Mucosa of descending colon (tissue), 3 donors: ENCODE measurements around the gene QSOX2. TPM values are rescaled to one million over a fixed set of nuclear protein-coding genes. Genes with fewer than 3 reads are reported as not detected.

Experiments
- ATAC-seq: fragments of 200-7000 bp; cut with Tn5 transposase; one replicate; pipeline ENCODE4 v1.9.1; 2020; ENCODE audit warnings: mild to moderate bottlenecking, moderate library complexity
- DNase-seq, 3 donors: peaks; one replicate each; pipeline ENCODE4 v3.0.0-alpha.2; 2020
- H3K36me3 ChIP-seq: fragments of 200-600 bp; one replicate; pipeline ENCODE4 v1.8.0; 2021; ENCODE audit warnings: low read depth, mild to moderate bottlenecking
- H3K4me1 ChIP-seq: fragments of 200-600 bp; one replicate; pipeline ENCODE4 v1.8.0; 2021; ENCODE audit warnings: low read depth, mild to moderate bottlenecking
- H3K4me3 ChIP-seq: fragments of 200-600 bp; one replicate; pipeline ENCODE4 v1.8.0; 2021; ENCODE audit warnings: mild to moderate bottlenecking
- H3K9me3 ChIP-seq: fragments of 200-600 bp; one replicate; pipeline ENCODE4 v1.8.0; 2021; ENCODE audit warnings: mild to moderate bottlenecking
- intact Hi-C, 2 donors: fragments of 100-400 bp; cut with DNase I in 1 of 2; cut with micrococcal nuclease in 1 of 2; formaldehyde crosslinking; loops; one replicate each; pipeline versions ENCODE4 v1.11.0 to v1.11.1; 2022; cut with DNase I, micrococcal nuclease
- total RNA-seq, 3 donors: library from RNA; stranded (reverse); fragmentation: NEBNext Ultra II Directional in 2 of 3; extraction: Animal tissue kit (Norgen Biotek cat#: 25700) in 2 of 3; gene quantifications; one replicate each; pipeline versions ENCODE4 v1.2.1 to v1.2.4, GENCODE V29; 2021 to 2023
- TF ChIP-seq, protein P1 (sequence below): fragments of 200-600 bp; IDR thresholded peaks from one replicate; pipeline ENCODE4 v1.8.0; 2022; ENCODE audit warnings: antibody characterized with exemption, mild to moderate bottlenecking
- donor health status: DM: no; HTN: no; CAD: no; lungs with moderate emphysema.
- donor health status: DM: no; HTN: no; CAD: no.
- donor health status: DM: no; HTN: yes; CAD: no.

The QSOX2 gene
- total RNA-seq, 3 donors from 2014 or later = 6.1 to 8.1 (median 7.1) TPM

- no peaks in the 10 kb centered on the region for H3K9me3 ChIP-seq
- H3K36me3 ChIP-seq = no peaks in the 10 kb centered on the region
- ATAC-seq (no peak), DNase-seq (no peak)
- H3K4me3 ChIP-seq = no peak overlapping the region
- no peaks in the 10 kb centered on the region for H3K4me1 ChIP-seq
- intact Hi-C loops = no loop called here
- TF ChIP-seq, protein P1, sequence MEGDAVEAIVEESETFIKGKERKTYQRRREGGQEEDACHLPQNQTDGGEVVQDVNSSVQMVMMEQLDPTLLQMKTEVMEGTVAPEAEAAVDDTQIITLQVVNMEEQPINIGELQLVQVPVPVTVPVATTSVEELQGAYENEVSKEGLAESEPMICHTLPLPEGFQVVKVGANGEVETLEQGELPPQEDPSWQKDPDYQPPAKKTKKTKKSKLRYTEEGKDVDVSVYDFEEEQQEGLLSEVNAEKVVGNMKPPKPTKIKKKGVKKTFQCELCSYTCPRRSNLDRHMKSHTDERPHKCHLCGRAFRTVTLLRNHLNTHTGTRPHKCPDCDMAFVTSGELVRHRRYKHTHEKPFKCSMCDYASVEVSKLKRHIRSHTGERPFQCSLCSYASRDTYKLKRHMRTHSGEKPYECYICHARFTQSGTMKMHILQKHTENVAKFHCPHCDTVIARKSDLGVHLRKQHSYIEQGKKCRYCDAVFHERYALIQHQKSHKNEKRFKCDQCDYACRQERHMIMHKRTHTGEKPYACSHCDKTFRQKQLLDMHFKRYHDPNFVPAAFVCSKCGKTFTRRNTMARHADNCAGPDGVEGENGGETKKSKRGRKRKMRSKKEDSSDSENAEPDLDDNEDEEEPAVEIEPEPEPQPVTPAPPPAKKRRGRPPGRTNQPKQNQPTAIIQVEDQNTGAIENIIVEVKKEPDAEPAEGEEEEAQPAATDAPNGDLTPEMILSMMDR = no peak
Observed at GRCh38 chr9:136175616-136176197, 69.9 kb downstream of the QSOX2 start.

GRCh38 chr9:136174779-136175615 is 70.6 kb downstream of the QSOX2 start:
- TF ChIP-seq, protein P1 = no peak
- H3K9me3 ChIP-seq = no peaks in the 10 kb centered on the region
- H3K36me3 ChIP-seq = no peaks in the 10 kb centered on the region
- no peak for ATAC-seq
- intact Hi-C loops = no loop called here
- no peaks in the 10 kb centered on the region for H3K4me1 ChIP-seq
- H3K4me3 ChIP-seq = no peak overlapping the region
- DNase-seq = no peak

DNA sequence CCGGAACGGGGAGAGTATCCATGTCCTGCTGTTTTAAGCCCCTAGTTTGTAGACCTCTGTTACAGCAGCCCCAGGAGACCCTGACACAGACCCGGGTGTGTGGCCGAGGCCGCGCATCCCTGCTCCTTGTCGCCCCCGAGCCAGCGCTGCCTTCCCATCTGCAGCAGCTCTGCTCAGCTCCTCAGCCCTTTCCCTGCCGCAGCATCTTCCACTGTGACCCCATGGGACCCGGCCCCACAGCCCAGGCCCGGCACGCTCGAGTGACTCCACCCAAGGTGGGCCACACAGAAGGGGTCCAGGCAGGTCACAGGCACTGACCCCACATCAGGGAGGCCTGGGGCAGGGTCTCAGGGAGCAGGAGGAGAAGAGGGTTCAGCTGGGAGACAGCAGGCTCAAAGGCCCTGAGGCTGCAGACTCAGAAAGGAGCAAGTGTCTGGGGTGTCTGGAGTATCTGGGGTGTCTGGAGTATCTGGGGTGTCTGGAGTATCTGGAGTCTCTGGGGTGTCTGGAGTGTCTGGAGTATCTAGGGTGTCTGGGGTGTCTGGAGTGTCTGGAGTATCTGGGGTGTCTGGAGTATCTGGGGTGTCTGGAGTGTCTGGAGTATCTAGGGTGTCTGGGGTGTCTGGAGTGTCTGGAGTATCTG is 71.8 kb downstream of the QSOX2 start:
- intact Hi-C loops = no loop called here
- Histone ChIP-seq H3K9me3 (no peaks in the 10 kb centered on the region), H3K36me3 (no peaks in the 10 kb centered on the region), H3K4me1 (no peaks in the 10 kb centered on the region), H3K4me3 (no peak overlapping the region)
- ATAC-seq (no peak), DNase-seq (no peak)
- TF ChIP-seq, protein P1 = no peak

DNA sequence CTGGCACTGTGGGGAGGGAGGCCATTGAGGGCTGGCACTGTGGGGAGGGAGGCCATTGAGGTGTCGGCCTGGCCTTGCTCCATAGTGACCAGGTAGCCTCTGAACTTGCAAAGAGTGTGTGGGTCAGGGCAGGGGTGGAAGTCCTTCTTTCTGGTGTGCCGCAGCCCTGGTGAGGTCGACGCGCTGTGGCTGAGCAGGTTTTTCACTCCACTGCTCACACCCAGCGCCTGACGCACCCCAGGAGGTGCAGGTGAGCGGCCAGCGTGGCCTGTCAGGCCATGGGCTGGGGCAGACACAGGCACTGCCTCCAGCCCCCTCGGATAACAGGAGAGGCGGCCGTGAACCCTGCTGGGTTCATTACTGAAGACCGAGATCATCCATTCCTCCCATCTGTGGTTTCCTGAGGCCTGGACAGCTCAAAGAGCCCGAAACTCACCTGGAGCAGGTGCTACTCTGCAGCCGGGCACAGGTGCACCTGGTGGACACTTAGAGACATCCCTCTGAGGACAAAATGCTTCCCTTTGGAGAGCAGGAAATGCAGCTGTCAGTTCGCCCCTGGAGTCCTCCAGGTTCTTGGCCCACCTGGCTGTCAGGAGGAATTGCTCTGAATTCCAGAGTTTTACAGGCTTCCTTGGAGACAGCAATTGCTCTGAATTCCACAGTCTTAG is 73.1 kb downstream of the QSOX2 start:
- H3K36me3 ChIP-seq = no peaks in the 10 kb centered on the region
- TF ChIP-seq, protein P1 = no peak
- H3K4me3 ChIP-seq = no peak overlapping the region
- ATAC-seq (no peak), DNase-seq (no peak)
- intact Hi-C loops = no loop called here
- no peaks in the 10 kb centered on the region for H3K9me3 ChIP-seq
- no peaks in the 10 kb centered on the region for H3K4me1 ChIP-seq

DNA sequence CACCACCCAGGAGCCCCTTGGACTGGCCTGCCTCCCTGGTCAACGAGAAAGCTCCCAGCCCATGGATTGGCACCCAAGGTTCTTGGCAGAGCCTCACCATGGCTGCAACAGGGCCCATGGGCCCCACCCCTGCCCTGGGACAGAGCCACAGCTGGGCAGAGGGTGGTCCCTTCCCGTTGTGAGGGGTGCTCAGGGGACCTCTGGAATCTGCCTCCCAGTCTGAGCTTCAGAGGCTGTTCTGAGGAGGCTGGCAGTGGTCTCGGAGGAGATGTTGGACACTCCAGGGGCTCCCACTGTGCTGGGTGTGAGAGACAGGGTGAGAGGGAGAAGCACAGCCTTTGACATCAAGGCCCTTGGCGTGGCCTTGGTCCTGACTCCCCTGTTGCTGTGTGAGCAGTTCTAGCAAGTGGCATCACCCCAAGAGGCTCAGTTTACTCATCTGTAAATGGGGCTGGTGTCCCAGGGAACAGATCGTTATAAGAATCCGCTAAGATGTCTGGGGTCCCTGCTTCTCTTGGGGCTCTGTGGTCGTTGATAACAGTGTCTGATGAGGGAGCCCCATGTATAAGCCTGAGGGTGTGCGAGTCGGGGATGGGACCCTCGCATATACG is 73.7 kb downstream of the QSOX2 start:
- H3K9me3 ChIP-seq = no peaks in the 10 kb centered on the region
- intact Hi-C loops = no loop called here
- DNase-seq (no peak), ATAC-seq (no peak)
- no peak overlapping the region for H3K4me3 ChIP-seq
- no peaks in the 10 kb centered on the region for H3K36me3 ChIP-seq
- H3K4me1 ChIP-seq = no peaks in the 10 kb centered on the region
- TF ChIP-seq, protein P1 = no peak
